ENCODE data around the gene ARHGAP26. TPM values are rescaled to one million over a fixed set of nuclear protein-coding genes. Genes with fewer than 3 reads are reported as not detected.
A peak's percentile ranks its signal among the peaks of the same experiment; 100 is the strongest.

Gene ARHGAP26
- total and polyA plus RNA-seq, 5 donors from 2014 or later, result 2.8 to 40.5 (median 5.4) TPM

- no peaks in the 10 kb centered on the region for H3K36me3 ChIP-seq (ENCODE audit: control insufficient read depth, insufficient read depth, low read length)
These were observed 411.9 kb downstream of the ARHGAP26 start for GRCh38 chr5:143182106-143182505.

GRCh38 chr5:143182901-143183820, 413.0 kb downstream of the ARHGAP26 start:
- Mint-ChIP-seq H3K27ac (peak overlapping the region; percentile 39 to 83 (median 82)), H3K9me3 (peaks cover 0 to 2% (median 0%) of the 10 kb centered on the region in 7 donors), H3K27me3 (no peaks in the 10 kb centered on the region), H3K4me1 (peaks cover 7 to 30% (median 22%) of the 10 kb centered on the region in 4 donors), H3K4me3 (peak overlapping the region in 3 of 4 donors; percentile 3 to 53 (median 44)), H3K36me3 (peaks cover 6% of the 10 kb centered on the region)
- DNase-seq, result peak in 2 of 3 donors; percentile 6 to 40
- Histone ChIP-seq H3K9me3 (ENCODE audit: control insufficient read depth in 2 of 2, low read length in 2 of 2) (no peaks in the 10 kb centered on the region), H3K36me3 (ENCODE audit: control insufficient read depth, insufficient read depth, low read length) (no peaks in the 10 kb centered on the region), H3K27me3 (ENCODE audit: control insufficient read depth, insufficient read depth, low read length) (no peaks in the 10 kb centered on the region), H3K4me3 (ENCODE audit: low read depth, low read length) (peak overlapping the region; percentile 54), H3K27ac (ENCODE audit: insufficient read depth, low read length, poor library complexity, severe bottlenecking) (no peak overlapping the region), H3K4me1 (ENCODE audit: control insufficient read depth, insufficient read depth, low read length, poor library complexity, severe bottlenecking) (peaks cover 17% of the 10 kb centered on the region)
- peak; percentile 25 to 41 for ATAC-seq (ENCODE audit: low read depth in 2 of 2)

More at GRCh38 chr5:143182106-143182505, 411.9 kb downstream of the ARHGAP26 start:
- Mint-ChIP-seq H3K4me3 (no peak overlapping the region), H3K27me3 (no peaks in the 10 kb centered on the region), H3K36me3 (peaks cover 4% of the 10 kb centered on the region), H3K9me3 (peaks cover 0 to 2% (median 0%) of the 10 kb centered on the region in 7 donors), H3K27ac (peak overlapping the region in 1 of 3 donors; percentile 82), H3K4me1 (peaks cover 7 to 30% (median 22%) of the 10 kb centered on the region in 4 donors)
- Histone ChIP-seq H3K9me3 (ENCODE audit: control insufficient read depth in 2 of 2, low read length in 2 of 2) (no peaks in the 10 kb centered on the region), H3K4me1 (ENCODE audit: control insufficient read depth, insufficient read depth, low read length, poor library complexity, severe bottlenecking) (peaks cover 17% of the 10 kb centered on the region), H3K27ac (ENCODE audit: insufficient read depth, low read length, poor library complexity, severe bottlenecking) (no peak overlapping the region), H3K4me3 (ENCODE audit: low read depth, low read length) (no peak overlapping the region), H3K27me3 (ENCODE audit: control insufficient read depth, insufficient read depth, low read length) (no peaks in the 10 kb centered on the region)
- DNase-seq (no peak), ATAC-seq (ENCODE audit: low read depth in 2 of 2) (no peak)

GRCh38 chr5:143183989-143184388, 413.8 kb downstream of the ARHGAP26 start:
- Mint-ChIP-seq H3K4me1 (peaks cover 7 to 30% (median 22%) of the 10 kb centered on the region in 4 donors), H3K36me3 (peaks cover 10% of the 10 kb centered on the region), H3K9me3 (peaks cover 0 to 2% (median 0%) of the 10 kb centered on the region in 7 donors), H3K27me3 (no peaks in the 10 kb centered on the region), H3K27ac (peak overlapping the region in 1 of 3 donors; percentile 82), H3K4me3 (no peak overlapping the region)
- Histone ChIP-seq H3K36me3 (ENCODE audit: control insufficient read depth, insufficient read depth, low read length) (no peaks in the 10 kb centered on the region), H3K27ac (ENCODE audit: insufficient read depth, low read length, poor library complexity, severe bottlenecking) (no peak overlapping the region), H3K27me3 (ENCODE audit: control insufficient read depth, insufficient read depth, low read length) (no peaks in the 10 kb centered on the region), H3K4me1 (ENCODE audit: control insufficient read depth, insufficient read depth, low read length, poor library complexity, severe bottlenecking) (peaks cover 17% of the 10 kb centered on the region), H3K9me3 (ENCODE audit: control insufficient read depth in 2 of 2, low read length in 2 of 2) (no peaks in the 10 kb centered on the region), H3K4me3 (ENCODE audit: low read depth, low read length) (no peak overlapping the region)
- no peak for DNase-seq
- ATAC-seq (ENCODE audit: low read depth in 2 of 2), result no peak

GRCh38 chr5:143186623-143187022, 416.4 kb downstream of the ARHGAP26 start:
- Histone ChIP-seq H3K36me3 (ENCODE audit: control insufficient read depth, insufficient read depth, low read length) (no peaks in the 10 kb centered on the region), H3K4me3 (ENCODE audit: low read depth, low read length) (no peak overlapping the region), H3K4me1 (ENCODE audit: control insufficient read depth, insufficient read depth, low read length, poor library complexity, severe bottlenecking) (peaks cover 17% of the 10 kb centered on the region), H3K9me3 (ENCODE audit: control insufficient read depth in 2 of 2, low read length in 2 of 2) (peaks cover 0 to 13% of the 10 kb centered on the region in 2 experiments), H3K27ac (ENCODE audit: insufficient read depth, low read length, poor library complexity, severe bottlenecking) (no peak overlapping the region), H3K27me3 (ENCODE audit: control insufficient read depth, insufficient read depth, low read length) (no peaks in the 10 kb centered on the region)
- DNase-seq (no peak), ATAC-seq (ENCODE audit: low read depth in 2 of 2) (no peak)
- H3K9me3 Mint-ChIP-seq, result peaks cover 0 to 11% (median under 1%) of the 10 kb centered on the region in 7 donors
- H3K27me3 Mint-ChIP-seq, result no peaks in the 10 kb centered on the region
- no peak overlapping the region for H3K4me3 Mint-ChIP-seq
- peaks cover 21% of the 10 kb centered on the region for H3K36me3 Mint-ChIP-seq
- H3K4me1 Mint-ChIP-seq, result peaks cover 7 to 29% (median 18%) of the 10 kb centered on the region in 4 donors
- peak overlapping the region in 1 of 3 donors; percentile 35 for H3K27ac Mint-ChIP-seq

DNA sequence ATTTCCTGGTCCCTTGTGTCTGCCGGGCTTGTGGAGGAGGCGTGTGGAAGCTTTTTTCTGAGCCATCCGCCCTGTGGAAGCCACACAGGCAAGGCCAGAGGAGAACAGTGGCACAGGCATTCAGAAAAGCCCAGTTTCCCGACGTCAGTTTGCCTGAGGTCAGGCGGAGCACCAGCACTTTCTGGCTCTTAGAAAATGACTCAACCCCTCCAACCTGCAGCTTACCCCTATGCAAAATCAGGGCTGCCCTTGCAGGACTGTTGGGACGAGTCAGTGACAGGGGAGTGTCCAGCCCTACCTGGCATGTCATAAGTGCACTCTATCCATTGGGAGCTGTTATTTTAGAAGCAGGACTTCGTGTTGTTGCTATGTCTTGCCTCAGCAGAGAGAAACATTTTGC, 417.3 kb downstream of the ARHGAP26 start:
- Histone ChIP-seq H3K4me1 (ENCODE audit: control insufficient read depth, insufficient read depth, low read length, poor library complexity, severe bottlenecking) (peaks cover 12% of the 10 kb centered on the region), H3K36me3 (ENCODE audit: control insufficient read depth, insufficient read depth, low read length) (no peaks in the 10 kb centered on the region), H3K27me3 (ENCODE audit: control insufficient read depth, insufficient read depth, low read length) (no peaks in the 10 kb centered on the region), H3K9me3 (ENCODE audit: control insufficient read depth in 2 of 2, low read length in 2 of 2) (peaks cover 0 to 13% of the 10 kb centered on the region in 2 experiments), H3K27ac (ENCODE audit: insufficient read depth, low read length, poor library complexity, severe bottlenecking) (no peak overlapping the region), H3K4me3 (ENCODE audit: low read depth, low read length) (no peak overlapping the region)
- ATAC-seq (ENCODE audit: low read depth in 2 of 2) (no peak), DNase-seq (no peak)
- H3K36me3 Mint-ChIP-seq, result peaks cover 21% of the 10 kb centered on the region
- peaks cover 7 to 20% (median 15%) of the 10 kb centered on the region in 4 donors for H3K4me1 Mint-ChIP-seq
- H3K27ac Mint-ChIP-seq, result no peak overlapping the region
- peaks cover 0 to 11% (median 2%) of the 10 kb centered on the region in 7 donors for H3K9me3 Mint-ChIP-seq
- no peak overlapping the region for H3K4me3 Mint-ChIP-seq
- no peaks in the 10 kb centered on the region for H3K27me3 Mint-ChIP-seq

DNA sequence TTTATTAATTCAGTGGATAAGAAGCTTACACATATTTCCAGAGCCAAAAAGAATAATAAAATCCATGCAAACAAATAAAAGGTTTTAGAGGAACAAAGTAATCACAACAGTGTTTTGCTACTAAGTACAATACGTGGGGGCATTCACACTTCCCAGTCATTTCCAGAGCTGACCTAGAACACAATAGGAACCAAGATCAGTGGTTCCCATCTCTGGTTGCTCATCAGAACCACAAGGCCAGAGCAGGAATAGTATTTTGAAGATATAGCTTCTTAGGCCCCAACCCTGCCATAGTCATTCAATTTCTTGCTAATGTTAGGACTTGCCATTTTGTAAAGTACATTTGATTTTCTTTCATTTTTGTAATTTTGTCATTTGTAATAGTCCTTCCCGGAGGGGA, 417.9 kb downstream of the ARHGAP26 start:
- no peak overlapping the region for H3K27ac ChIP-seq (ENCODE audit: insufficient read depth, low read length, poor library complexity, severe bottlenecking)
- no peak overlapping the region for H3K4me3 ChIP-seq (ENCODE audit: low read depth, low read length)
- H3K27me3 ChIP-seq (ENCODE audit: control insufficient read depth, insufficient read depth, low read length), result no peaks in the 10 kb centered on the region
- H3K36me3 ChIP-seq (ENCODE audit: control insufficient read depth, insufficient read depth, low read length), result no peaks in the 10 kb centered on the region
- DNase-seq (no peak), ATAC-seq (ENCODE audit: low read depth in 2 of 2) (no peak)
- H3K4me1 Mint-ChIP-seq, result peaks cover 7 to 15% (median 9%) of the 10 kb centered on the region in 4 donors
- H3K27ac Mint-ChIP-seq, result peak overlapping the region in 1 of 3 donors; percentile 28
- peaks cover 0 to 11% (median 2%) of the 10 kb centered on the region in 7 donors for H3K9me3 Mint-ChIP-seq
- H3K36me3 Mint-ChIP-seq, result peaks cover 21% of the 10 kb centered on the region
- H3K4me3 Mint-ChIP-seq, result no peak overlapping the region
- peaks cover 7% of the 10 kb centered on the region for H3K4me1 ChIP-seq (ENCODE audit: control insufficient read depth, insufficient read depth, low read length, poor library complexity, severe bottlenecking)
- no peaks in the 10 kb centered on the region for H3K27me3 Mint-ChIP-seq
- H3K9me3 ChIP-seq (ENCODE audit: control insufficient read depth in 2 of 2, low read length in 2 of 2), result peaks cover 0 to 13% of the 10 kb centered on the region in 2 experiments

- H3K4me3 Mint-ChIP-seq, result no peak overlapping the region
- H3K4me1 Mint-ChIP-seq, result peaks cover 1 to 8% (median 3%) of the 10 kb centered on the region in 4 donors
- ATAC-seq (ENCODE audit: low read depth in 2 of 2), result no peak
- Histone ChIP-seq H3K4me1 (ENCODE audit: control insufficient read depth, insufficient read depth, low read length, poor library complexity, severe bottlenecking) (peaks cover under 1% of the 10 kb centered on the region), H3K36me3 (ENCODE audit: control insufficient read depth, insufficient read depth, low read length) (no peaks in the 10 kb centered on the region), H3K27ac (ENCODE audit: insufficient read depth, low read length, poor library complexity, severe bottlenecking) (no peak overlapping the region), H3K4me3 (ENCODE audit: low read depth, low read length) (no peak overlapping the region), H3K9me3 (ENCODE audit: control insufficient read depth in 2 of 2, low read length in 2 of 2) (peaks cover 0 to 13% of the 10 kb centered on the region in 2 experiments), H3K27me3 (ENCODE audit: control insufficient read depth, insufficient read depth, low read length) (no peaks in the 10 kb centered on the region)
- peaks cover 21% of the 10 kb centered on the region for H3K36me3 Mint-ChIP-seq
- DNase-seq, result no peak
- no peak overlapping the region for H3K27ac Mint-ChIP-seq
- H3K9me3 Mint-ChIP-seq, result peaks cover 0 to 11% (median 2%) of the 10 kb centered on the region in 7 donors
- H3K27me3 Mint-ChIP-seq, result no peaks in the 10 kb centered on the region
These were observed 418.5 kb downstream of the ARHGAP26 start for GRCh38 chr5:143188692-143189091.
